Measurements from ENCODE around the gene SMIM35. TPM values are rescaled to one million over a fixed set of nuclear protein-coding genes. Genes with fewer than 3 reads are reported as not detected.

The SMIM35 gene
- total RNA-seq, 4 donors from 2014 or later = not detected

GRCh38 chr11:118017631-118018315, 69.0 kb downstream of the SMIM35 start:
- no peaks in the 10 kb centered on the region for H3K9me3 ChIP-seq
- H3K27me3 ChIP-seq = peaks cover 0 to 5% (median 4%) of the 10 kb centered on the region in 3 donors
- no peaks in the 10 kb centered on the region for H3K4me1 ChIP-seq
- in situ Hi-C loops (cut with MboI; ENCODE audit: low sequenced_read_pairs in 4 of 4) = no loop called here
- no peak for TF ChIP-seq POLR2A (IDR thresholded peaks at IDR 0.05)
- no peak for TF ChIP-seq CTCF (IDR thresholded peaks at IDR 0.05 in 4 of 5, conservative IDR thresholded peaks at IDR 0.05 in 1 of 5)
- no peak for ATAC-seq
- intact Hi-C loops (cut with DNase I; ENCODE audit: low total_unique reads) = no loop called here
- no peak overlapping the region for H3K4me3 ChIP-seq
- no peak for DNase-seq
- H3K27ac ChIP-seq = no peak overlapping the region
- no peaks in the 10 kb centered on the region for H3K36me3 ChIP-seq

- DNase-seq = no peak
These were observed 69.7 kb downstream of the SMIM35 start for GRCh38 chr11:118017111-118017510.

GRCh38 chr11:118016104-118016503, 70.7 kb downstream of the SMIM35 start:
- in situ Hi-C loops (cut with MboI; ENCODE audit: low sequenced_read_pairs in 4 of 4) (no loop called here), intact Hi-C loops (cut with DNase I; ENCODE audit: low total_unique reads) (no loop called here)
- DNase-seq = no peak
- no peak overlapping the region for H3K4me3 ChIP-seq
- H3K27ac ChIP-seq = no peak overlapping the region
- no peak for ATAC-seq
- peaks cover 0 to 4% (median 2%) of the 10 kb centered on the region in 3 donors for H3K27me3 ChIP-seq
- H3K36me3 ChIP-seq = no peaks in the 10 kb centered on the region
- H3K9me3 ChIP-seq = no peaks in the 10 kb centered on the region
- no peaks in the 10 kb centered on the region for H3K4me1 ChIP-seq
- TF ChIP-seq POLR2A (IDR thresholded peaks at IDR 0.05) (no peak), CTCF (IDR thresholded peaks at IDR 0.05 in 4 of 5, conservative IDR thresholded peaks at IDR 0.05 in 1 of 5) (no peak)

More at GRCh38 chr11:118017111-118017510, 69.7 kb downstream of the SMIM35 start:
- Histone ChIP-seq H3K27ac (no peak overlapping the region), H3K4me1 (no peaks in the 10 kb centered on the region), H3K9me3 (no peaks in the 10 kb centered on the region), H3K27me3 (peaks cover 0 to 5% (median 4%) of the 10 kb centered on the region in 3 donors), H3K36me3 (no peaks in the 10 kb centered on the region), H3K4me3 (no peak overlapping the region)
- TF ChIP-seq POLR2A (IDR thresholded peaks at IDR 0.05) (no peak), CTCF (IDR thresholded peaks at IDR 0.05 in 4 of 5, conservative IDR thresholded peaks at IDR 0.05 in 1 of 5) (no peak)
- ATAC-seq = no peak
- in situ Hi-C loops (cut with MboI; ENCODE audit: low sequenced_read_pairs in 4 of 4) (no loop called here), intact Hi-C loops (cut with DNase I; ENCODE audit: low total_unique reads) (no loop called here)

- no peaks in the 10 kb centered on the region for H3K36me3 ChIP-seq
- H3K27ac ChIP-seq = no peak overlapping the region
- intact Hi-C loops (cut with DNase I; ENCODE audit: low total_unique reads) = no loop called here
- TF ChIP-seq POLR2A (IDR thresholded peaks at IDR 0.05) (no peak), CTCF (IDR thresholded peaks at IDR 0.05 in 4 of 5, conservative IDR thresholded peaks at IDR 0.05 in 1 of 5) (no peak)
- ATAC-seq = no peak
- no peak for DNase-seq
- no peak overlapping the region for H3K4me3 ChIP-seq
- in situ Hi-C loops (cut with MboI; ENCODE audit: low sequenced_read_pairs in 4 of 4) = no loop called here
- no peaks in the 10 kb centered on the region for H3K9me3 ChIP-seq
- H3K4me1 ChIP-seq = no peaks in the 10 kb centered on the region
- H3K27me3 ChIP-seq = peaks cover 0 to 4% (median 2%) of the 10 kb centered on the region in 3 donors
These were observed 71.3 kb downstream of the SMIM35 start for GRCh38 chr11:118015385-118015841.

Data from gastrocnemius medialis (tissue), 4 donors.